Progenitor cell of endocrine pancreas (in vitro differentiated cells): ENCODE measurements around the gene ANKS3. TPM values are rescaled to one million over a fixed set of nuclear protein-coding genes. Genes with fewer than 3 reads are reported as not detected.

Experiments
- DNase-seq: peaks from one replicate; pipeline ENCODE4 v3.0.0; 2021; ENCODE audit warnings: low spot score; ENCODE audit not compliant: unreplicated experiment
- H3K27ac Mint-ChIP-seq: 2 replicates; pipeline ENCODE4 v1.8.0; 2021; ENCODE audit warnings: mild to moderate bottlenecking, moderate library complexity, mixed read lengths
- H3K27me3 Mint-ChIP-seq: 2 replicates; pipeline ENCODE4 v1.8.0; 2021; ENCODE audit warnings: mixed read lengths
- H3K36me3 Mint-ChIP-seq: 2 replicates; pipeline ENCODE4 v1.8.0; 2022; ENCODE audit warnings: mixed read lengths; ENCODE audit not compliant: insufficient read depth
- H3K4me1 Mint-ChIP-seq: 2 replicates; pipeline ENCODE4 v1.8.0; 2021; ENCODE audit warnings: low read depth, mixed read lengths
- H3K4me3 Mint-ChIP-seq: 2 replicates; pipeline ENCODE4 v1.8.0; 2021; ENCODE audit warnings: low read depth, mild to moderate bottlenecking, moderate library complexity, mixed read lengths
- H3K9me3 Mint-ChIP-seq: 2 replicates; pipeline ENCODE4 v1.8.0; 2021; ENCODE audit warnings: low read depth, mixed read lengths
- CTCF ChIP-seq: fragments of 200-600 bp; sonication (generic); IDR thresholded peaks from one replicate; pipeline ENCODE4 v1.5.0; 2021; ENCODE audit warnings: antibody characterized with exemption, mild to moderate bottlenecking; ENCODE audit not compliant: unreplicated experiment
- long read RNA-seq: library from polyadenylated mRNA; unstranded; transcript quantifications from one replicate; pipeline ENCODE4 v2.0.0, GENCODE V29; 2020
- total RNA-seq: library from RNA; stranded (reverse); gene quantifications from 2 replicates; pipeline ENCODE4 v1.2.1, GENCODE V29; 2021

Gene ANKS3
- total RNA-seq: 45.0 and 45.3 TPM in 2 replicates
- long read RNA-seq, partial matches to known transcripts: 1 of 17 reads
- long read RNA-seq, other reads (novel, unspliced or antisense): 15 of 17 reads

DNA sequence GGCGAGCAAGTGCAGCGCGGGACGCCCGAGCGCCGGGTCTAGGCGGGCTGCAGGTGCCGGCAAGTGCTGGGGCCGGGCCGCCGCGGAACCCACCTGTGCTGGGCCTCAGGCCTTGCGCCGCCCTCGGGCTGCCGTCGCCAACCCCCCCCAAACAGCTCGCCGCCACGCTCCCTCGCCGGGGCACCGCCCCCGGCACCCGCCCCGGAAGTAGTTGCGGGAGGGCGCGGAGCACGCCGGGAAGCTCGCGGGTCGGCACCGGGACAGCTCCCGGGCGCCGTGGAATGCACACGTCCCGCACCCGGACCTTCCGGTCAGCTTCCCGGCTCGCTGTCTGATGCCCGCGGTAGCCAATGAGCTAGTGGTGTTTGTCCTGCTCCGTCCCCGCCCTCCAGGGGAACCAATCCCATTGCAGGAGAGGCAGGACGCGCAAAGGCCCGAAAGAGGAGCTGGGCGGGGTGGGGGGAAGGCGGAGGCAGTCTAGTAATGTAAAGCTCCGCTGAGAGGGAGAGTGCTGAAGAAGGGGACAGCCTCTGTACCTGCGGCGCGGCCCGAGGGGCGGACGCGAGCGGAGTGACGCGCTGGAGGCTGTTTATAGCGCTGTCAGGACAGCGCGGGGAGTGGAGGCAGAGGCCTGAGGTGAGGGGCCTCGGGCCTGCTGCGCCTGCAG lies at the start of gene ANKS3, which contains the start of gene DNAAF8:
Gene ANKS3 (minus strand): TSS at position 209 of the 667 bp plus-strand sequence. CDS start 4,122 bp downstream, outside the sequence.
Gene DNAAF8 (plus strand): TSS at position 475 of the 667 bp plus-strand sequence. CDS start 1,978 bp downstream, outside the sequence.
- H3K9me3 Mint-ChIP-seq: no peaks in the 10 kb centered on the region
- peak within 1 kb of the TSS; percentile 99 for H3K27ac Mint-ChIP-seq
- no peak for TF ChIP-seq CTCF
- peak; percentile 84 for DNase-seq
- H3K4me1 Mint-ChIP-seq: peaks cover 11% of the 10 kb centered on the region
- H3K36me3 Mint-ChIP-seq: peaks cover 4% of the 10 kb centered on the region
- H3K4me3 Mint-ChIP-seq: peak within 1 kb of the TSS; percentile 95
- H3K27me3 Mint-ChIP-seq: peaks cover 6% of the 10 kb centered on the region

DNA sequence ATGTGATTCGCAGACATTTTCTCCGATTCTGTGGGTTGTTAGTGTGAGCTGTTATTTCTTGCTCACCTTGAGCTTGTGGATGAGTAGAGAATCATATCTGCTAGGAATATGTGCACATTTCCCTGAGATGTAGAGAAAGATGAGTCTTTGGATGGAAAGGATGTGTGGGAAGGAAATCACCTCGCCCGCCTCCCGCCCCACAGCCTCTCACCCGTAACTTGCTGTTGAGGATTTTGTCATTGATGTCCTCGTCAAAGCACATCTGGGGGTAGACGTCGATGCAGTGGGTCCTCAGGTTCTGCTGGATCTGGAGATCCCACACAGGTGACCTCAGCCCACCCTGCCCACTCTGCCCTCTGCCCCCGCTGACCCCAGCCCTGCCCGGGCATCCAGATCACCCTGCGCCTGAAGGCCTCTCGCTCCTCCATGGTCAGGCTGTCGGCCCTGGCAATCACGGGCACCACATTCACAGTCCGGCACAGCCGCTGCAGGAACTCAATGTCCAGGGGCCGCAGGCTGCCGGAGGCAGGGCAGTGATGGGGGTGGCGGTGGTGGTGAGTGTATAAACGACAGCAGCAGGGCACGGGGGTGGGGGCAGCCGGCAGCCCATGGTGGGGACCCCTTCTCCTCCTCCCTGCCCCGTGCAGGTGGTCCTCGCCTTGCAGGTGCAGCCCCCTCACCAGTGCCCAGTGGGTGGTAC lies 49.3 kb upstream of the ANKS3 start:
- Mint-ChIP-seq H3K4me1 (peaks cover 8% of the 10 kb centered on the region), H3K27me3 (no peaks in the 10 kb centered on the region), H3K4me3 (no peak overlapping the region), H3K9me3 (no peaks in the 10 kb centered on the region), H3K27ac (no peak overlapping the region), H3K36me3 (no peaks in the 10 kb centered on the region)
- no peak for DNase-seq
- TF ChIP-seq CTCF: no peak

DNA sequence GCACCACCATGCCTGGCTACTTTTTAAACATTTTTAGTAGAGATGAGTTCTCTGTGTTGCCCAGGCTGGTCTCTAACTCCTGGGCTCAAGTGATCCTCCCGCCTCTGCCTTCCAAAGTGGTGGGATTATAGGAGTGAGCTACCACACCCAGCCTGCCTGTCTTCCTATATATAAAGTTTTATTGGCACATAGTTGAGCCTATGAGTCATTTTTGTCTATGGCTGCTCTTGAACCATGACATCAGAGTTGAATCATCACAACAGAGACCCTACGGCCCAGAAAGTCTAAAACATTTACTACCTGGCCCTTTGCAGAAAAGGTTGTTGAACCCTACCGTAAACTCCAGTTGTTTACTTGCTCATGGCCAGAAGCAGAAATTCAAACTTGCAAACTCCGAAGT lies 46.2 kb upstream of the ANKS3 start:
- Mint-ChIP-seq H3K27me3 (no peaks in the 10 kb centered on the region), H3K27ac (no peak overlapping the region), H3K36me3 (no peaks in the 10 kb centered on the region), H3K4me3 (no peak overlapping the region), H3K4me1 (no peaks in the 10 kb centered on the region), H3K9me3 (no peaks in the 10 kb centered on the region)
- TF ChIP-seq CTCF: no peak
- no peak for DNase-seq

DNA sequence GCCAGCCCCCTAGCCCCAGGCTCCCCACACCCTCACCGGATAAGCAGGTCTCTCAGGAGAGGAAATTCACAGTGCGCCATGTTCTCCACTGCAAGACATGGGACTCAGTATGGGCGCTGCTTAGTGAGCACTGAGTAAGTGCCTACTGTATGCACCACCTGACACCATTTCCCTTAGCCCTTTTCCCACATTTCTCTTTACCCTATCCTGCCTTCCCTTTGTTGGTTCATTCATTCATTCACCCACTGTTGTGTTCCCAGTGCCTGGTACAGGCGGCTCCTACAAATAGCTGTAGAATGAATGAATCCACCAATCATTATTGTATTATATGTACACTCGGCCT lies 44.0 kb upstream of the ANKS3 start:
- Mint-ChIP-seq H3K9me3 (no peaks in the 10 kb centered on the region), H3K27ac (no peak overlapping the region), H3K4me3 (no peak overlapping the region), H3K27me3 (no peaks in the 10 kb centered on the region), H3K4me1 (peaks cover 2% of the 10 kb centered on the region), H3K36me3 (no peaks in the 10 kb centered on the region)
- TF ChIP-seq CTCF: no peak
- DNase-seq: no peak

DNA sequence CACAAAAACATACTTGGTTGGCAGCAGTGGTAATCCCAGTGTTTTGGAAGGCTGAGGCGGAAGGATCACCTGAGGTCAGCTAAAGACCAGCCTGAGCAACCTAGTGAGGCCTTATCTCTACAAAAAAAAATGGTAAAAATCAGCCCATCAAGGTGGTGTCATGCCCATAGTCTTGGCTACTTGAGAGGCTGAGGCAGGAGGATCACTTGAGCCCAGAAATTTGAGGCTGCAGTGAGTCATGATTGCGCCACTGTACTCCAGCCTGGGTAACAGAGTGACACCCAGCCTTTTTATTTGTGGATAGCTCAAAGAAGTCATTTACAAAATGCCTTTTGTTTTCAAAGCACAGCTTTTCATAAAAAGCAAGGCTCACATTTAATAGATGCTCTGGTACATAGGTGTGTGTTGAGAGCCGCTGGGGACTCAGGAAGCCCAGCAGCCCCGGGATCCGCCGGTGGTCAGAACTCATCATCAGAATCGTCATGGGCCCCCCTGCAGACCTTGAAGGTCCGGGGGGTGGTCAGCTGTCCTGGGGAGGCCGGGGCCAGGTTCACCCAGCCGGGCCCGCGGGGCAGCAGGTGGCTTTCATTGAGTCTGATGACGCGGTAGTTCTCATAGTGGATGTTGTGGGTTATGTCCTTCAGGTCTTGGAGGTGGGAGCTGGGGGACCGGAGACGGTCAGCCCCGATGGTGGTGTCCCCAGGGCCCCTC lies 43.4 kb upstream of the ANKS3 start:
- DNase-seq: no peak
- peaks cover 2% of the 10 kb centered on the region for H3K4me1 Mint-ChIP-seq
- no peak for TF ChIP-seq CTCF

More for the DNA sequence above, 43.4 kb upstream of the ANKS3 start:
- Mint-ChIP-seq H3K36me3 (no peaks in the 10 kb centered on the region), H3K9me3 (no peaks in the 10 kb centered on the region), H3K27ac (no peak overlapping the region), H3K27me3 (no peaks in the 10 kb centered on the region), H3K4me3 (no peak overlapping the region)
